ENCODE results near the gene PAQR4.
"Not testable (repeated sequence)": the region's sequence is repeated elsewhere in the genome, so short reads cannot be mapped to it uniquely, and the experiment has no call there.

The PAQR4 gene

DNA sequence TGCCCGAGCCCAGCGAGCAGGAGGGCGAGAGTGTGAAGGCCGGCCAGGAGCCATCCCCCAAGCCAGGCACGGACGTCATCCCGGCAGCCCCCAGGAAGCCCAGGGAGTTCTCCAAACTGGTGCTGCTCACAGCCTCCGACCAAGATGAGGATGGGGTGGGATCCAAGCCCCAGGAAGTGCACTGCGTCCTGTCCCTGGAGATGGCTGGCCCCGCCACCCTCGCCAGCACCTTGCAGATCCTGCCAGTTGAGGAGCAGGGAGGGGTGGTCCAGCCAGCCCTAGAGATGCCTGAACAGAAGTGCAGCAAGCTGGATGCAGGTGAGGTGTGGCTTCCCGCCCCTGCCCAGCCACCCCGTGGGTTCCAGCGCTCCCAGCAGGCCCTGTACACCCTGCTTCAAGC is 39.5 kb upstream of the PAQR4 start:
- H3K27me3 ChIP-seq (ENCODE audit: control insufficient read depth, insufficient read depth, low read length): no peaks in the 10 kb centered on the region
- no peak overlapping the region for H3K27ac ChIP-seq
- H3K36me3 ChIP-seq (ENCODE audit: control insufficient read depth, insufficient read depth, low read length): no peaks in the 10 kb centered on the region
- no peaks in the 10 kb centered on the region for H3K4me1 ChIP-seq
- H3K9me3 ChIP-seq (ENCODE audit: control insufficient read depth, low read length): no peaks in the 10 kb centered on the region
- H3K79me2 ChIP-seq: peaks cover 38% of the 10 kb centered on the region
- TF ChIP-seq, protein P1, sequence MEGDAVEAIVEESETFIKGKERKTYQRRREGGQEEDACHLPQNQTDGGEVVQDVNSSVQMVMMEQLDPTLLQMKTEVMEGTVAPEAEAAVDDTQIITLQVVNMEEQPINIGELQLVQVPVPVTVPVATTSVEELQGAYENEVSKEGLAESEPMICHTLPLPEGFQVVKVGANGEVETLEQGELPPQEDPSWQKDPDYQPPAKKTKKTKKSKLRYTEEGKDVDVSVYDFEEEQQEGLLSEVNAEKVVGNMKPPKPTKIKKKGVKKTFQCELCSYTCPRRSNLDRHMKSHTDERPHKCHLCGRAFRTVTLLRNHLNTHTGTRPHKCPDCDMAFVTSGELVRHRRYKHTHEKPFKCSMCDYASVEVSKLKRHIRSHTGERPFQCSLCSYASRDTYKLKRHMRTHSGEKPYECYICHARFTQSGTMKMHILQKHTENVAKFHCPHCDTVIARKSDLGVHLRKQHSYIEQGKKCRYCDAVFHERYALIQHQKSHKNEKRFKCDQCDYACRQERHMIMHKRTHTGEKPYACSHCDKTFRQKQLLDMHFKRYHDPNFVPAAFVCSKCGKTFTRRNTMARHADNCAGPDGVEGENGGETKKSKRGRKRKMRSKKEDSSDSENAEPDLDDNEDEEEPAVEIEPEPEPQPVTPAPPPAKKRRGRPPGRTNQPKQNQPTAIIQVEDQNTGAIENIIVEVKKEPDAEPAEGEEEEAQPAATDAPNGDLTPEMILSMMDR (IDR thresholded peaks at IDR 0.05): no peak
- no peak overlapping the region for H3K9ac ChIP-seq
- H3K4me3 ChIP-seq (ENCODE audit: low read depth, low read length): no peak overlapping the region
- H2AFZ ChIP-seq: no peak overlapping the region
- H3K4me2 ChIP-seq (ENCODE audit: low read length): no peak overlapping the region

DNA sequence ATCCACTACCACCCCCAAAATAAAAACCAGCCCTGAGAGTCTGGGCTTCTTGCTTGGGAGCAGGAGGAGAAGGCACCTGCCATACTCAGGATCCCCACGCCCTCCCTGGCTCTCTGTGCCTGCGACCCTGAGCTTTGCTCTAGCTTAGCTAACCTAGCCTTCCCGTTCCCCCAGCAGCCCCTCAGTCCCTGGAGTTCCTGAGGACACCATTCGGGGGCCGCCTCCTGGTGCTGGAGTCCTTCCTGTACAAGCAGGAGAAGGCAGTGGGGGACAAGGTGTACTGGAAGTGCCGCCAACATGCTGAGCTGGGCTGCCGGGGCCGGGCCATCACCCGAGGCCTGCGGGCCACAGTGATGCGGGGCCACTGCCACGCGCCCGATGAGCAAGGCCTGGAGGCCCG is 38.9 kb upstream of the PAQR4 start:
- TF ChIP-seq, protein P1 (IDR thresholded peaks at IDR 0.05): no peak
- H3K36me3 ChIP-seq (ENCODE audit: control insufficient read depth, insufficient read depth, low read length): no peaks in the 10 kb centered on the region

DNA sequence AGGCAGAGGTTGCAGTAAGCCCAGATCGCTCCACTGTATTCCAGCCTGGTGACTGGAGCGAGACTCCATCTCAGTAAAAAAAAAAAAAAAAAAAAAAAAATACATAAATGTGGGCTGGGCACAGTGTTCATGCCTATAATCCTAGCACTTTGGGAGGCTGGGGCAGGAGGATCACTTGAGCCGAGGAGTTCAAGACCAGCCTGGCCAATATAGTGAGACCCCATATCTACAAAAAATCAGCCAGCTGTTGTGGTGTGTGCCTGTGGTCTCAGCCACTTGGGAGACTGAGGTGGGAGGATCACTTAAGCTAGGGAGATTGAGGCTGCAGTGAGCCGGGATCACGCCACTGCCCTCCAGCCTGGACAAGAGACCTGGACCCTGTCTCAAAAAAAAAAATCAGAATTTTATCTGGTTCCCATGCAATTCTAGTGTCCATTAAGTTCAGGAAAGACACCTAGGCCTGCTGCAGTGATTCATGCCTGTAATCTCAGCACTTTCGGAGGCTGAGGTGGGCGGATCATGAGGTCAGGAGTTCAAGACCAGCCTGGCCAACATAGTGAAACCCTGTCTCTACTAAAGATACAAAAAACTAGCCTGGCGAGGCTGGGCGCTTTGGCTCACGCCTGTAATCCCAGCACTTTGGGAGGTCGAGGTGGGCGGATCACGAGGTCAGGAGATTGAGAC is 37.8 kb upstream of the PAQR4 start:
- not testable (repeated sequence) for H2AFZ ChIP-seq; H3K36me3 ChIP-seq (ENCODE audit: control insufficient read depth, insufficient read depth, low read length); H3K9ac ChIP-seq; H3K27me3 ChIP-seq (ENCODE audit: control insufficient read depth, insufficient read depth, low read length); H3K9me3 ChIP-seq (ENCODE audit: control insufficient read depth, low read length); H3K4me2 ChIP-seq (ENCODE audit: low read length); H3K4me1 ChIP-seq; H3K27ac ChIP-seq; H3K4me3 ChIP-seq (ENCODE audit: low read depth, low read length)
- H3K79me2 ChIP-seq: peaks cover 38% of the 10 kb centered on the region

More for the DNA sequence above, 38.9 kb upstream of the PAQR4 start:
- Histone ChIP-seq H2AFZ (no peak overlapping the region), H3K9me3 (ENCODE audit: control insufficient read depth, low read length) (no peaks in the 10 kb centered on the region), H3K4me2 (ENCODE audit: low read length) (no peak overlapping the region), H3K27me3 (ENCODE audit: control insufficient read depth, insufficient read depth, low read length) (no peaks in the 10 kb centered on the region), H3K4me1 (no peaks in the 10 kb centered on the region), H3K9ac (no peak overlapping the region), H3K4me3 (ENCODE audit: low read depth, low read length) (no peak overlapping the region), H3K27ac (no peak overlapping the region), H3K79me2 (peaks cover 38% of the 10 kb centered on the region)

DNA sequence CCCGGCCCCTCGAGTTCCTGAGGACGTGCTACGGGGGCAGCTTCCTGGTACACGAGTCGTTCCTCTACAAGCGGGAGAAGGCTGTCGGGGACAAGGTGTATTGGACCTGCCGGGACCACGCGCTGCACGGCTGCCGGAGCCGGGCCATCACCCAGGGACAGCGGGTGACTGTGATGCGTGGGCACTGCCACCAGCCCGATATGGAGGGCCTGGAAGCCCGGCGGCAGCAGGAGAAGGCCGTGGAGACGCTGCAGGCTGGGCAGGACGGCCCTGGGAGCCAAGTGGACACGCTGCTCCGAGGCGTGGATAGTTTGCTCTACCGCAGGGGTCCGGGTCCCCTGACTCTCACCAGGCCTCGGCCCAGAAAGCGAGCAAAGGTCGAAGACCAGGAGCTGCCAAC is 36.0 kb upstream of the PAQR4 start:
- H3K9me3 ChIP-seq (ENCODE audit: control insufficient read depth, low read length): no peaks in the 10 kb centered on the region
- H3K79me2 ChIP-seq: peaks cover 30% of the 10 kb centered on the region
- TF ChIP-seq, protein P1 (IDR thresholded peaks at IDR 0.05): no peak
- H3K4me2 ChIP-seq (ENCODE audit: low read length): no peak overlapping the region
- H3K4me3 ChIP-seq (ENCODE audit: low read depth, low read length): no peak overlapping the region
- no peaks in the 10 kb centered on the region for H3K36me3 ChIP-seq (ENCODE audit: control insufficient read depth, insufficient read depth, low read length)
- H2AFZ ChIP-seq: no peak overlapping the region
- H3K27ac ChIP-seq: no peak overlapping the region
- no peak overlapping the region for H3K9ac ChIP-seq
- H3K27me3 ChIP-seq (ENCODE audit: control insufficient read depth, insufficient read depth, low read length): no peaks in the 10 kb centered on the region
- H3K4me1 ChIP-seq: no peaks in the 10 kb centered on the region

DNA sequence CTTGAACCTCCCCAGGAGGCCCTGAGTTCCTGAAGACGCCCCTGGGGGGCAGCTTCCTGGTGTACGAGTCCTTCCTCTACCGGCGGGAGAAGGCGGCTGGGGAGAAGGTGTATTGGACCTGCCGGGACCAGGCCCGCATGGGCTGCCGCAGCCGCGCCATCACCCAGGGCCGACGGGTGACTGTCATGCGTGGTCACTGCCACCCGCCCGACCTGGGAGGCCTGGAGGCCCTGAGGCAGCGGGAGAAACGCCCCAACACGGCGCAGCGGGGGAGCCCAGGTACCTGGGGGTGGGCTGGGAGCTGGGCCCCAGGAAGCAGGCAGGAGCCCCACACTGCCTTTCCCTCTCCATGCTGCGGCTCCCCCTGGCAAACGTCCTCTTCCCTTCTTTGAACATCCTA is 35.4 kb upstream of the PAQR4 start:
- Histone ChIP-seq H3K79me2 (peaks cover 28% of the 10 kb centered on the region), H3K27me3 (ENCODE audit: control insufficient read depth, insufficient read depth, low read length) (no peaks in the 10 kb centered on the region), H3K27ac (no peak overlapping the region), H3K9ac (no peak overlapping the region), H3K36me3 (ENCODE audit: control insufficient read depth, insufficient read depth, low read length) (no peaks in the 10 kb centered on the region), H3K4me2 (ENCODE audit: low read length) (no peak overlapping the region), H3K9me3 (ENCODE audit: control insufficient read depth, low read length) (no peaks in the 10 kb centered on the region), H2AFZ (no peak overlapping the region), H3K4me1 (no peaks in the 10 kb centered on the region), H3K4me3 (ENCODE audit: low read depth, low read length) (no peak overlapping the region)
- TF ChIP-seq, protein P1 (IDR thresholded peaks at IDR 0.05): no peak

Data from parathyroid adenoma (tissue), 2 donors.